Endodermal cell (in vitro differentiated cells): ENCODE data around the gene CCDC9B. TPM values are rescaled to one million over a fixed set of nuclear protein-coding genes. Genes with fewer than 3 reads are reported as not detected.

Source experiments
- DNase-seq: peaks from one replicate; pipeline ENCODE4 v3.0.0-alpha.2; 2017
- H3K27ac ChIP-seq: 2 replicates; pipeline ENCODE4 v1.5.1; 2013; ENCODE audit warnings: mild to moderate bottlenecking, low read depth, low read length, moderate library complexity
- H3K27me3 ChIP-seq: 2 replicates; pipeline ENCODE4 v1.6.1; 2013; ENCODE audit warnings: mild to moderate bottlenecking, low read length, moderate library complexity; ENCODE audit not compliant: insufficient read depth, control insufficient read depth, poor library complexity, severe bottlenecking
- H3K36me3 ChIP-seq: 2 replicates; pipeline ENCODE4 v1.7.0; 2013; ENCODE audit warnings: mild to moderate bottlenecking, low read length, moderate library complexity; ENCODE audit not compliant: control insufficient read depth, insufficient read depth
- H3K4me1 ChIP-seq: one replicate; pipeline ENCODE4 v1.7.0; 2013; ENCODE audit warnings: low read length; ENCODE audit not compliant: control insufficient read depth, insufficient read depth
- H3K4me3 ChIP-seq: 2 replicates; pipeline ENCODE4 v1.5.1; 2013; ENCODE audit warnings: mild to moderate bottlenecking, low read length, moderate library complexity
- H3K9ac ChIP-seq: 2 replicates; pipeline ENCODE4 v1.6.1; 2013; ENCODE audit warnings: mild to moderate bottlenecking, low read length, moderate library complexity; ENCODE audit not compliant: poor library complexity, severe bottlenecking; ENCODE audit errors: extremely low read depth
- H3K9me3 ChIP-seq: 2 replicates; pipeline ENCODE4 v1.6.1; 2013; ENCODE audit warnings: mild to moderate bottlenecking, low read length, moderate library complexity; ENCODE audit not compliant: control insufficient read depth
- H3K27ac Mint-ChIP-seq: 2 replicates; pipeline ENCODE4 v1.8.0; 2020; ENCODE audit warnings: mixed read lengths
- H3K27me3 Mint-ChIP-seq: 2 replicates; pipeline ENCODE4 v1.8.0; 2021; ENCODE audit warnings: mild to moderate bottlenecking, mixed read lengths; ENCODE audit not compliant: insufficient read depth
- H3K36me3 Mint-ChIP-seq: 2 replicates; pipeline ENCODE4 v1.8.0; 2020; ENCODE audit warnings: low read depth, mixed read lengths
- H3K4me1 Mint-ChIP-seq: 2 replicates; pipeline ENCODE4 v1.8.0; 2020; ENCODE audit warnings: mixed read lengths
- H3K4me3 Mint-ChIP-seq: 2 replicates; pipeline ENCODE4 v1.8.0; 2020; ENCODE audit warnings: mild to moderate bottlenecking, moderate library complexity, mixed read lengths
- H3K9me3 Mint-ChIP-seq: 2 replicates; pipeline ENCODE4 v1.8.0; 2020; ENCODE audit warnings: mild to moderate bottlenecking, mixed read lengths
- CTCF ChIP-seq: fragments of 200-600 bp; sonication (generic); conservative IDR thresholded peaks from 2 replicates; pipeline ENCODE4 v1.5.0; 2021; ENCODE audit warnings: antibody characterized with exemption, mild to moderate bottlenecking
- WGBS, 2 experiments: methylation state at CpG; one replicate each; pipeline versions ENCODE4 v1.1.5 to v1.1.7; 2013; ENCODE audit warnings: missing lambda C conversion rate in 2 of 2, mixed read lengths in 1 of 2; ENCODE audit not compliant: insufficient coverage in 1 of 2, insufficient read length in 1 of 2; 5-methylcytosine and 5-hydroxymethylcytosine counted together
- total RNA-seq, 2 donors: library from RNA; stranded (reverse); fragmentation: NEBNext Ultra II Directional in 1 of 2; extraction: Animal tissue kit (Norgen Biotek cat#: 25700) in 1 of 2; gene quantifications; 2 replicates in 1 of 2; 3 replicates in 1 of 2; pipeline ENCODE4 v1.2.1, GENCODE V29; 2021

CCDC9B gene
- total RNA-seq, 2 donors from 2014 or later, result 0.15 to 0.42 TPM

GRCh38 chr15:40342416-40343320 lies 1.9 kb upstream of the CCDC9B start:
- H3K4me1 Mint-ChIP-seq, result peaks cover 14% of the 10 kb centered on the region
- H3K27me3 ChIP-seq, result no peaks in the 10 kb centered on the region
- H3K9me3 Mint-ChIP-seq, result no peaks in the 10 kb centered on the region
- H3K9me3 ChIP-seq, result no peaks in the 10 kb centered on the region
- H3K4me3 Mint-ChIP-seq, result no peak overlapping the region
- no peak for DNase-seq
- H3K27me3 Mint-ChIP-seq, result peaks cover 4% of the 10 kb centered on the region
- H3K27ac ChIP-seq, result no peak overlapping the region
- H3K4me3 ChIP-seq, result no peak overlapping the region
- no peak overlapping the region for H3K9ac ChIP-seq
- TF ChIP-seq CTCF, result no peak
- no peaks in the 10 kb centered on the region for H3K36me3 ChIP-seq
- H3K27ac Mint-ChIP-seq, result no peak overlapping the region
- H3K36me3 Mint-ChIP-seq, result no peaks in the 10 kb centered on the region
- peaks cover 3% of the 10 kb centered on the region for H3K4me1 ChIP-seq
- WGBS, 2 experiments, result 78 to 88% methylated on average over 3 to 7 of the region's 7 CpGs

- DNase-seq, result no peak
- no peak overlapping the region for H3K4me3 ChIP-seq
- no peaks in the 10 kb centered on the region for H3K36me3 ChIP-seq
- no peaks in the 10 kb centered on the region for H3K36me3 Mint-ChIP-seq
- H3K9me3 Mint-ChIP-seq, result no peaks in the 10 kb centered on the region
- peaks cover 10% of the 10 kb centered on the region for H3K27me3 Mint-ChIP-seq
- no peak overlapping the region for H3K9ac ChIP-seq
- peaks cover 7% of the 10 kb centered on the region for H3K4me1 Mint-ChIP-seq
- no peak overlapping the region for H3K4me3 Mint-ChIP-seq
- no peak overlapping the region for H3K27ac ChIP-seq
- no peak for TF ChIP-seq CTCF
- no peaks in the 10 kb centered on the region for H3K27me3 ChIP-seq
- no peak overlapping the region for H3K27ac Mint-ChIP-seq
- no peaks in the 10 kb centered on the region for H3K4me1 ChIP-seq
- 81 to 85% methylated on average over 8 to 14 of the region's 14 CpGs for WGBS, 2 experiments
- H3K9me3 ChIP-seq, result no peaks in the 10 kb centered on the region
These were observed 550 bp downstream of the CCDC9B start for GRCh38 chr15:40340038-40340739.

GRCh38 chr15:40339621-40339945 lies 1.2 kb downstream of the CCDC9B start:
- no peaks in the 10 kb centered on the region for H3K36me3 Mint-ChIP-seq

More at GRCh38 chr15:40339621-40339945, 1.2 kb downstream of the CCDC9B start:
- Histone ChIP-seq H3K9me3 (no peaks in the 10 kb centered on the region), H3K27ac (no peak overlapping the region), H3K36me3 (no peaks in the 10 kb centered on the region), H3K4me3 (no peak overlapping the region), H3K4me1 (no peaks in the 10 kb centered on the region), H3K27me3 (no peaks in the 10 kb centered on the region), H3K9ac (no peak overlapping the region)
- no peak for DNase-seq
- peaks cover 7% of the 10 kb centered on the region for H3K4me1 Mint-ChIP-seq
- TF ChIP-seq CTCF, result peak; percentile 48
- H3K9me3 Mint-ChIP-seq, result no peaks in the 10 kb centered on the region
- H3K27me3 Mint-ChIP-seq, result peaks cover 10% of the 10 kb centered on the region
- no peak overlapping the region for H3K4me3 Mint-ChIP-seq
- 89 to 91% methylated on average over 6 to 7 of the region's 7 CpGs for WGBS, 2 experiments
- H3K27ac Mint-ChIP-seq, result no peak overlapping the region
